LoVo (cell line): ENCODE data around the gene CALM3.
"Not testable (repeated sequence)": the region's sequence is repeated elsewhere in the genome, so short reads cannot be mapped to it uniquely, and the experiment has no call there.

Source experiments
- DNase-seq: peaks from one replicate; pipeline ENCODE4 v3.0.0-alpha.2; 2016; ENCODE audit warnings: low spot score

CALM3 gene

GRCh38 chr19:46615966-46616365, 14.8 kb downstream of the CALM3 start:
- DNase-seq = no peak

- peak; percentile 20 for DNase-seq
Measured at GRCh38 chr19:46616631-46617322, 15.6 kb downstream of the CALM3 start.

- no peak for DNase-seq
Measured at GRCh38 chr19:46617601-46618000, 16.5 kb downstream of the CALM3 start.

GRCh38 chr19:46618670-46619231, 17.6 kb downstream of the CALM3 start:
- no peak for DNase-seq

GRCh38 chr19:46620267-46620666, 19.1 kb downstream of the CALM3 start:
- DNase-seq = no peak

- DNase-seq = no peak
Measured at GRCh38 chr19:46620716-46621115, 19.6 kb downstream of the CALM3 start.

- no peak for DNase-seq
Measured at GRCh38 chr19:46621191-46622117, 20.3 kb downstream of the CALM3 start.

GRCh38 chr19:46622118-46622446, 21.0 kb downstream of the CALM3 start:
- no peak for DNase-seq

GRCh38 chr19:46623915-46624502, 22.9 kb downstream of the CALM3 start:
- no peak for DNase-seq

GRCh38 chr19:46624958-46625661, 24.0 kb downstream of the CALM3 start, which contains the start of gene PTGIR:
TSS of gene PTGIR (minus strand) at chr19:46625089. CDS start at chr19:46624225, 864 bp downstream.
- DNase-seq = no peak

- no peak for DNase-seq
Measured at GRCh38 chr19:46625731-46626130, 24.6 kb downstream of the CALM3 start.

GRCh38 chr19:46626446-46626845, 25.3 kb downstream of the CALM3 start:
- no peak for DNase-seq

GRCh38 chr19:46628970-46629369, 27.8 kb downstream of the CALM3 start:
- not testable (repeated sequence) for DNase-seq

GRCh38 chr19:46629546-46630025, 28.5 kb downstream of the CALM3 start:
- no peak for DNase-seq

- DNase-seq = no peak
Measured at GRCh38 chr19:46630586-46631205, 29.6 kb downstream of the CALM3 start.

GRCh38 chr19:46631481-46631880, 30.4 kb downstream of the CALM3 start:
- no peak for DNase-seq

- DNase-seq = no peak
Measured at GRCh38 chr19:46633130-46633529, 32.0 kb downstream of the CALM3 start.

- peak; percentile 92 for DNase-seq
Measured at GRCh38 chr19:46634045-46634655, 33.0 kb downstream of the CALM3 start.

- no peak for DNase-seq
Measured at GRCh38 chr19:46634656-46635218, 33.6 kb downstream of the CALM3 start.
